ENCODE measurements around the gene AMIGO1.

DNA sequence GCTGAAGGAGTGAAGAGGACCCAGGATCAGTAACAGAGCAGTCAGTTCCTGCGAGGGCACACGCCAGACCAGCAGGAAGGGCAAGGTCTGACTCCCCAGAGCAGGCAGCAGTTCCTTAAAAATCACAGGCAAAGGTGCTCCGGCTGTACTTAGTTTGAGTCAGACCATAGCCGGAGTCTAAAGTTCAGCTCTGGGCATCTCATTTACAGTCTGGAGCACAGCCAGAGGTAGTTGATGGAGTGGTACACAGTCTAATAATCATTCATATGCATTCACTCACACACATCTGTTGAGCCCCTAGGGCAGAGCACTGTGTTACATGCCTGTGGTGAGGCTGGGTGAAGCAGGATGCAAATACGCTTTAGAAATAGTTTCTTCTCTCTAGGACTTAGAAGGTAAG is 7.3 kb upstream of the AMIGO1 start:
- TF ChIP-seq POLR2A (IDR thresholded peaks at IDR 0.05) (no peak), EP300 (IDR thresholded peaks at IDR 0.05) (no peak), POLR2AphosphoS5 (IDR thresholded peaks at IDR 0.05) (no peak)
- TF ChIP-seq, protein P1, sequence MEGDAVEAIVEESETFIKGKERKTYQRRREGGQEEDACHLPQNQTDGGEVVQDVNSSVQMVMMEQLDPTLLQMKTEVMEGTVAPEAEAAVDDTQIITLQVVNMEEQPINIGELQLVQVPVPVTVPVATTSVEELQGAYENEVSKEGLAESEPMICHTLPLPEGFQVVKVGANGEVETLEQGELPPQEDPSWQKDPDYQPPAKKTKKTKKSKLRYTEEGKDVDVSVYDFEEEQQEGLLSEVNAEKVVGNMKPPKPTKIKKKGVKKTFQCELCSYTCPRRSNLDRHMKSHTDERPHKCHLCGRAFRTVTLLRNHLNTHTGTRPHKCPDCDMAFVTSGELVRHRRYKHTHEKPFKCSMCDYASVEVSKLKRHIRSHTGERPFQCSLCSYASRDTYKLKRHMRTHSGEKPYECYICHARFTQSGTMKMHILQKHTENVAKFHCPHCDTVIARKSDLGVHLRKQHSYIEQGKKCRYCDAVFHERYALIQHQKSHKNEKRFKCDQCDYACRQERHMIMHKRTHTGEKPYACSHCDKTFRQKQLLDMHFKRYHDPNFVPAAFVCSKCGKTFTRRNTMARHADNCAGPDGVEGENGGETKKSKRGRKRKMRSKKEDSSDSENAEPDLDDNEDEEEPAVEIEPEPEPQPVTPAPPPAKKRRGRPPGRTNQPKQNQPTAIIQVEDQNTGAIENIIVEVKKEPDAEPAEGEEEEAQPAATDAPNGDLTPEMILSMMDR (IDR thresholded peaks at IDR 0.05), result no peak
